Measurements from ENCODE around the gene PRKCH.

PRKCH gene

GRCh38 chr14:61321385-61322010, at the start of gene PRKCH:
Gene PRKCH, plus strand, starts transcription at chr14:61321579. Its CDS starts 523 bp downstream, at chr14:61322102.
- peak; percentile 23 for DNase-seq

GRCh38 chr14:61277232-61277631, 44.1 kb upstream of the PRKCH start:
- DNase-seq = no peak

GRCh38 chr14:61277784-61278183, 43.6 kb upstream of the PRKCH start:
- DNase-seq = no peak

- DNase-seq = no peak
Measured at GRCh38 chr14:61279082-61279481, 42.3 kb upstream of the PRKCH start.

GRCh38 chr14:61280092-61280525, 41.3 kb upstream of the PRKCH start:
- DNase-seq = no peak

GRCh38 chr14:61280526-61281185, 40.7 kb upstream of the PRKCH start:
- DNase-seq = peak; percentile 40

- DNase-seq = no peak
Measured at GRCh38 chr14:61281186-61281947, 40.0 kb upstream of the PRKCH start, which contains the start of gene TMEM30B. Gene TMEM30B, minus strand, starts transcription at chr14:61281338. Its CDS starts 191 bp downstream, at chr14:61281147.

GRCh38 chr14:61281948-61282275, 39.5 kb upstream of the PRKCH start:
- DNase-seq = no peak

GRCh38 chr14:61282746-61283145, 38.6 kb upstream of the PRKCH start:
- no peak for DNase-seq

- no peak for DNase-seq
Measured at GRCh38 chr14:61284001-61284400, 37.4 kb upstream of the PRKCH start.

GRCh38 chr14:61285364-61285763, 36.0 kb upstream of the PRKCH start:
- DNase-seq = no peak

GRCh38 chr14:61287196-61287595, 34.2 kb upstream of the PRKCH start:
- no peak for DNase-seq

GRCh38 chr14:61288228-61288627, 33.2 kb upstream of the PRKCH start:
- no peak for DNase-seq

- DNase-seq = no peak
Measured at GRCh38 chr14:61288720-61289119, 32.7 kb upstream of the PRKCH start.

GRCh38 chr14:61290701-61291100, 30.7 kb upstream of the PRKCH start:
- peak; percentile 100 for DNase-seq

- no peak for DNase-seq
Measured at GRCh38 chr14:61296151-61296550, 25.2 kb upstream of the PRKCH start.

GRCh38 chr14:61296719-61297502, 24.5 kb upstream of the PRKCH start:
- peak; percentile 20 for DNase-seq

GRCh38 chr14:61297581-61297980, 23.8 kb upstream of the PRKCH start:
- no peak for DNase-seq

GRCh38 chr14:61298824-61299223, 22.6 kb upstream of the PRKCH start:
- no peak for DNase-seq

- no peak for DNase-seq
Measured at GRCh38 chr14:61300209-61300608, 21.2 kb upstream of the PRKCH start.

GRCh38 chr14:61300754-61301153, 20.6 kb upstream of the PRKCH start:
- no peak for DNase-seq

GRCh38 chr14:61304688-61305087, 16.7 kb upstream of the PRKCH start:
- DNase-seq = no peak

- no peak for DNase-seq
Measured at GRCh38 chr14:61308198-61308597, 13.2 kb upstream of the PRKCH start.
